Thoracic aorta (tissue), 2 donors: Measurements from ENCODE around the gene CFAP46. TPM values are rescaled to one million over a fixed set of nuclear protein-coding genes. Genes with fewer than 3 reads are reported as not detected.

Source experiments
- ATAC-seq: fragments of 150-250 bp; one replicate; pipeline ENCODE4 v1.8.0; 2017; ENCODE audit warnings: low read depth; ENCODE audit not compliant: insufficient number of reproducible peaks, low FRiP score
- DNase-seq: peaks from one replicate; pipeline ENCODE4 v3.0.0-alpha.2; 2020; ENCODE audit warnings: low spot score
- H3K27ac ChIP-seq, 2 donors: fragments of 200-600 bp; sonication (generic); 1 replicate in 1 of 2; 2 replicates in 1 of 2; pipeline ENCODE4 v1.5.1; 2016; ENCODE audit warnings: mild to moderate bottlenecking in 2 of 2, moderate library complexity in 2 of 2
- H3K27me3 ChIP-seq: fragments of 200-600 bp; sonication (generic); replicated peaks from 2 replicates; pipeline ENCODE4 v1.6.0; 2016; ENCODE audit warnings: mild to moderate bottlenecking; ENCODE audit not compliant: insufficient read depth
- H3K36me3 ChIP-seq: fragments of 200-600 bp; sonication (generic); one replicate; pipeline ENCODE4 v1.5.1; 2016
- H3K4me1 ChIP-seq, 2 donors: fragments of 200-600 bp; sonication (generic); 1 replicate in 1 of 2; 2 replicates in 1 of 2; pipeline versions ENCODE4 v1.5.1 to v1.6.0; 2016; ENCODE audit warnings: low read depth in 2 of 2, mild to moderate bottlenecking in 1 of 2; ENCODE audit not compliant: control insufficient read depth in 1 of 2
- H3K4me3 ChIP-seq: fragments of 200-600 bp; sonication (generic); 2 replicates; pipeline ENCODE4 v1.5.1; 2016; ENCODE audit warnings: mild to moderate bottlenecking
- H3K9me3 ChIP-seq: fragments of 200-600 bp; sonication (generic); 2 replicates; pipeline ENCODE4 v1.5.1; 2016
- total RNA-seq, 2 donors: library from RNA; depleted of rRNA; stranded (reverse); fragments of >200 nt; gene quantifications; one replicate each; pipeline versions ENCODE4 v1.1.0 to v1.2.3, GENCODE V29; 2016
- TF ChIP-seq, protein P1 (sequence below): fragments of 200-600 bp; sonication (generic); IDR thresholded peaks from one replicate; pipeline ENCODE4 v1.5.1; 2019; ENCODE audit warnings: antibody characterized with exemption

Gene CFAP46
- total RNA-seq, 2 donors from 2014 or later, result not detected

- Histone ChIP-seq H3K36me3 (no peaks in the 10 kb centered on the region), H3K9me3 (no peaks in the 10 kb centered on the region), H3K27me3 (no peaks in the 10 kb centered on the region), H3K4me3 (no peak overlapping the region), H3K4me1 (no peaks in the 10 kb centered on the region), H3K27ac (no peak overlapping the region)
- TF ChIP-seq, protein P1, sequence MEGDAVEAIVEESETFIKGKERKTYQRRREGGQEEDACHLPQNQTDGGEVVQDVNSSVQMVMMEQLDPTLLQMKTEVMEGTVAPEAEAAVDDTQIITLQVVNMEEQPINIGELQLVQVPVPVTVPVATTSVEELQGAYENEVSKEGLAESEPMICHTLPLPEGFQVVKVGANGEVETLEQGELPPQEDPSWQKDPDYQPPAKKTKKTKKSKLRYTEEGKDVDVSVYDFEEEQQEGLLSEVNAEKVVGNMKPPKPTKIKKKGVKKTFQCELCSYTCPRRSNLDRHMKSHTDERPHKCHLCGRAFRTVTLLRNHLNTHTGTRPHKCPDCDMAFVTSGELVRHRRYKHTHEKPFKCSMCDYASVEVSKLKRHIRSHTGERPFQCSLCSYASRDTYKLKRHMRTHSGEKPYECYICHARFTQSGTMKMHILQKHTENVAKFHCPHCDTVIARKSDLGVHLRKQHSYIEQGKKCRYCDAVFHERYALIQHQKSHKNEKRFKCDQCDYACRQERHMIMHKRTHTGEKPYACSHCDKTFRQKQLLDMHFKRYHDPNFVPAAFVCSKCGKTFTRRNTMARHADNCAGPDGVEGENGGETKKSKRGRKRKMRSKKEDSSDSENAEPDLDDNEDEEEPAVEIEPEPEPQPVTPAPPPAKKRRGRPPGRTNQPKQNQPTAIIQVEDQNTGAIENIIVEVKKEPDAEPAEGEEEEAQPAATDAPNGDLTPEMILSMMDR, result no peak
- DNase-seq, result no peak
- ATAC-seq, result no peak
Observed at GRCh38 chr10:132868995-132869394, 73.4 kb downstream of the CFAP46 start.

GRCh38 chr10:132867801-132868644 is 74.3 kb downstream of the CFAP46 start:
- H3K27me3 ChIP-seq, result no peaks in the 10 kb centered on the region
- no peak overlapping the region for H3K27ac ChIP-seq
- DNase-seq, result no peak
- ATAC-seq, result no peak
- no peaks in the 10 kb centered on the region for H3K9me3 ChIP-seq
- TF ChIP-seq, protein P1, result no peak
- no peak overlapping the region for H3K4me3 ChIP-seq
- H3K4me1 ChIP-seq, result no peaks in the 10 kb centered on the region
- no peaks in the 10 kb centered on the region for H3K36me3 ChIP-seq

GRCh38 chr10:132866601-132867381 is 75.6 kb downstream of the CFAP46 start:
- no peak for ATAC-seq
- no peak for DNase-seq
- Histone ChIP-seq H3K27ac (no peak overlapping the region), H3K9me3 (no peaks in the 10 kb centered on the region), H3K27me3 (no peaks in the 10 kb centered on the region), H3K4me3 (no peak overlapping the region), H3K4me1 (no peaks in the 10 kb centered on the region), H3K36me3 (no peaks in the 10 kb centered on the region)
- TF ChIP-seq, protein P1, result no peak

- H3K9me3 ChIP-seq, result no peaks in the 10 kb centered on the region
- H3K27ac ChIP-seq, result no peak overlapping the region
- TF ChIP-seq, protein P1, result no peak
- ATAC-seq (no peak), DNase-seq (no peak)
- no peaks in the 10 kb centered on the region for H3K27me3 ChIP-seq
- no peaks in the 10 kb centered on the region for H3K4me1 ChIP-seq
- H3K36me3 ChIP-seq, result no peaks in the 10 kb centered on the region
- no peak overlapping the region for H3K4me3 ChIP-seq
Observed at GRCh38 chr10:132865851-132866600, 76.3 kb downstream of the CFAP46 start.

DNA sequence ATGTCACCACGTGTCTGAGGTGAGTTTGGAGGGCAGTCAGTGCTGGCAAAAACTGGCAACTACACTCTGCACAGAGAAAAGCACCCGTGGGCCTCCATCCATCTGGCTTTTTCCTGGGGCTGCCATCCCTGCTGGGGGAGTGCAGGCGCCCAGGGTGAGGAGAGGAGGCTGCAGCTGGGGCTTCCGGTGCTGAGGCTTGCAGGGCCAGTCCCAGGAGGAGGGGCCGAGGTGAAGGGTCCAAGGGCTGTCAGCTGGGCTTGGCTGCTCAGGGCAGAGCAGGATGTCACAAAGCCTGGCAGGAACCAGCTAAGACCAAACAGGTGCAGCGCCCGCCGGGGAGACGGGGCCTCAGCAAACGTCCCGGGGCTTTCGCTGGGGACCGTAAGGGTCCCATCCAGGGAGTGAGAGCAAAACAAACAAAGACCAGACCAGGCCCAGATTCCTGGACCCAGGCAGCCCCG is 77.2 kb downstream of the CFAP46 start:
- no peaks in the 10 kb centered on the region for H3K36me3 ChIP-seq
- H3K27me3 ChIP-seq, result no peaks in the 10 kb centered on the region
- TF ChIP-seq, protein P1, result no peak
- DNase-seq, result no peak
- H3K4me3 ChIP-seq, result no peak overlapping the region
- H3K4me1 ChIP-seq, result no peaks in the 10 kb centered on the region
- H3K27ac ChIP-seq, result no peak overlapping the region
- ATAC-seq, result no peak
- no peaks in the 10 kb centered on the region for H3K9me3 ChIP-seq
